T-cell (primary cell): ENCODE results near the gene OS9. TPM values are rescaled to one million over a fixed set of nuclear protein-coding genes. Genes with fewer than 3 reads are reported as not detected.

ENCODE experiments used
- ATAC-seq, 4 experiments: fragments of 200-7000 bp in 3 of 4; fragments of 150-1000 bp in 1 of 4; cut with Tn5 transposase; replicated peaks in 1 of 4; 1 replicate in 3 of 4; 2 replicates in 1 of 4; pipeline ENCODE4 v1.10.0; 2021; ENCODE audit warnings: moderate library complexity in 3 of 4, mild to moderate bottlenecking in 2 of 4, moderate number of reproducible peaks in 1 of 4
- CTCF ChIA-PET, 2 donors: fragments of 300-600 bp; sonication (Branson Sonifier 250); formaldehyde crosslinking; loops; one replicate each; lab custom pipeline; 2022; ENCODE audit warnings: antibody characterized with exemption in 2 of 2; lab: Charles Lee
- POLR2A ChIA-PET, 2 donors: fragments of 300-600 bp; sonication (Branson Sonifier 250); formaldehyde crosslinking; loops; one replicate each; lab custom pipeline; 2022; ENCODE audit warnings: antibody characterized with exemption in 2 of 2; lab: Charles Lee
- DNase-seq, 35 experiments: peaks; one replicate each; pipeline versions ENCODE4 v3.0.0 to v3.0.0-alpha.2; 2013 to 2023
- H3K27ac ChIP-seq: one replicate; pipeline ENCODE4 v1.5.1; 2013; ENCODE audit warnings: low read length
- H3K27me3 ChIP-seq, 2 experiments: replicated peaks in 1 of 2; 1 replicate in 1 of 2; 2 replicates in 1 of 2; pipeline versions ENCODE4 v1.6.1 to v1.7.0; 2013; ENCODE audit warnings: low read length in 1 of 2, mixed read lengths in 1 of 2; ENCODE audit not compliant: control insufficient read depth in 2 of 2, insufficient read depth in 2 of 2; ENCODE audit errors: extremely low read depth in 1 of 2
- H3K36me3 ChIP-seq, 2 donors: 1 replicate in 1 of 2; 2 replicates in 1 of 2; pipeline versions ENCODE4 v1.6.1 to v1.7.0; 2013; ENCODE audit warnings: low read length in 1 of 2; ENCODE audit not compliant: control insufficient read depth in 2 of 2, insufficient read depth in 1 of 2; ENCODE audit errors: extremely low read depth in 1 of 2
- H3K4me1 ChIP-seq, 2 experiments: 1 replicate in 1 of 2; 2 replicates in 1 of 2; pipeline versions ENCODE4 v1.6.1 to v1.7.0; 2013; ENCODE audit warnings: low read length in 2 of 2, mixed read lengths in 1 of 2; ENCODE audit not compliant: insufficient read depth in 2 of 2, control insufficient read depth in 1 of 2; ENCODE audit errors: extremely low read depth in 1 of 2
- H3K4me3 ChIP-seq, 2 donors: 1 replicate in 1 of 2; 2 replicates in 1 of 2; pipeline versions ENCODE4 v1.5.1 to v1.7.0; 2013; ENCODE audit warnings: mild to moderate bottlenecking in 2 of 2, low read length in 1 of 2, moderate library complexity in 1 of 2; ENCODE audit not compliant: control insufficient read depth in 1 of 2; ENCODE audit errors: extremely low read depth in 1 of 2
- H3K9me3 ChIP-seq: 2 replicates; pipeline ENCODE4 v1.7.0; 2013
- H3K27ac Mint-ChIP-seq, 2 donors: one replicate each; pipeline ENCODE4 v1.8.0; 2020 to 2021; ENCODE audit warnings: mild to moderate bottlenecking in 2 of 2, mixed read lengths in 2 of 2
- H3K27me3 Mint-ChIP-seq, 2 donors: one replicate each; pipeline ENCODE4 v1.8.0; 2021 to 2022; ENCODE audit warnings: mixed read lengths in 2 of 2
- H3K36me3 Mint-ChIP-seq: one replicate; pipeline ENCODE4 v1.8.0; 2021; ENCODE audit warnings: mixed read lengths
- H3K4me1 Mint-ChIP-seq, 3 donors: one replicate each; pipeline ENCODE4 v1.8.0; 2020 to 2022; ENCODE audit warnings: mixed read lengths in 3 of 3, mild to moderate bottlenecking in 1 of 3
- H3K4me3 Mint-ChIP-seq, 3 donors: one replicate each; pipeline ENCODE4 v1.8.0; 2020 to 2022; ENCODE audit warnings: mild to moderate bottlenecking in 3 of 3, mixed read lengths in 3 of 3, moderate library complexity in 3 of 3
- H3K9me3 Mint-ChIP-seq, 3 donors: one replicate each; pipeline ENCODE4 v1.8.0; 2020 to 2022; ENCODE audit warnings: mixed read lengths in 3 of 3
- WGBS: methylation state at CpG from one replicate; pipeline ENCODE4 v1.1.5; 2013; ENCODE audit warnings: missing lambda C conversion rate; ENCODE audit not compliant: insufficient coverage; 5-methylcytosine and 5-hydroxymethylcytosine counted together
- total RNA-seq, 35 experiments: library from RNA in 6 of 35; stranded (reverse) in 6 of 35; fragments of 120-200 nt in 1 of 35; gene quantifications; one replicate each; pipeline versions ENCODE4 v1.2.1 to v1.2.4 and lab custom pipeline; 2013 to 2026

OS9 gene
- total RNA-seq, 5 donors from 2014 or later (not counting 1 experiment from before 2014, with no cell fraction given) = 135 to 181 (median 164) TPM

- WGBS = no CpG with 5 or more reads among the region's 7 CpGs
- Histone ChIP-seq H3K27ac (peak overlapping the region; percentile 84), H3K4me3 (no peak overlapping the region), H3K27me3 (no peaks in the 10 kb centered on the region), H3K36me3 (peaks cover 8 to 44% of the 10 kb centered on the region in 2 donors), H3K9me3 (no peaks in the 10 kb centered on the region), H3K4me1 (peaks cover 31 to 65% of the 10 kb centered on the region in 2 experiments)
- no peak for DNase-seq
- CTCF ChIA-PET = no interaction called here
- Mint-ChIP-seq H3K27ac (peak overlapping the region; percentile 86 to 88), H3K4me1 (peaks cover 51 to 61% (median 54%) of the 10 kb centered on the region in 3 donors), H3K4me3 (peak overlapping the region; percentile 52 to 82 (median 58)), H3K27me3 (no peaks in the 10 kb centered on the region), H3K36me3 (peaks cover 18% of the 10 kb centered on the region), H3K9me3 (no peaks in the 10 kb centered on the region)
- POLR2A ChIA-PET = no interaction called here
- ATAC-seq = no peak
Measured at GRCh38 chr12:57739387-57739786, 45.5 kb downstream of the OS9 start.

DNA sequence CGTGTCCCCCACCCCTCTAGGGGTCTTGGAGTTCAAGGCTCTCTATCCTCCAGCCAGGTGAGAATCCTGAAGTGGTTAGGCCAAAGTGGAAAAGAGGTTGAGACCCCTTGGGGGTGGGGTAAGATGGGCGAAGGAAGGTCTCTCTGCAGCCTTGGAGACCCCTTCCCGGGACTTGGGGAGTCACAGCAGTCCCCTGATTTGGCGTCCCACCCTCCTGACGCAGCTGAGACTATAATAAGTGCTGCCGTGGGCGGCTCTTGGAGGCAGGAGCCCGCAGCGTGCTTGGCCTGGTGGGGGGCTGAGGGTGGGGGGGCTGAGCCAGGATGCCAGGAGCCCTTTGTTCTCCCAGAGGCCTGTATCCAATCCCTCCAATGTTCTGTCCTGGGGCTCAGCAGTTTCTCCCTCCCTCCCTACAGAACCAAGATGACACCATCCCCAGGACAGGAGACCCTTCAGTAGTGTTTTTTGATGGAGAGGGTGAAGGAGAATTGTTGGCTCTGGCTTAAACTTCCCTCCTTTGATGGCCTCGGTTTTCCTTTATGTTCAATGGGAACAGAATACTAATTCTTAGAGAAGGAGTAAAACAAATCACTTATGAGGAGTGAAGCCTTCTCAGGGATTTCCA, 46.1 kb downstream of the OS9 start:
- ChIA-PET CTCF (interaction anchor here in 1 of 2 donors (1.7 kb wide), 1 partner anchor 107 kb away, joined by 5 read pairs; the partner anchor contains the start of gene B4GALNT1), POLR2A (no interaction called here)
- ATAC-seq (no peak), DNase-seq (no peak)
- WGBS = 41% methylated on average over 3 of the region's 10 CpGs
- Histone ChIP-seq H3K4me3 (peak overlapping the region in 1 of 2 donors; percentile 69), H3K9me3 (no peaks in the 10 kb centered on the region), H3K27me3 (no peaks in the 10 kb centered on the region), H3K27ac (peak overlapping the region; percentile 84), H3K36me3 (peaks cover 6 to 38% of the 10 kb centered on the region in 2 donors), H3K4me1 (peaks cover 31 to 67% of the 10 kb centered on the region in 2 experiments)
- Mint-ChIP-seq H3K27ac (peak overlapping the region; percentile 88 to 94), H3K9me3 (no peaks in the 10 kb centered on the region), H3K4me3 (peak overlapping the region; percentile 52 to 82 (median 58)), H3K4me1 (peaks cover 52 to 61% (median 55%) of the 10 kb centered on the region in 3 donors), H3K36me3 (peaks cover 12% of the 10 kb centered on the region), H3K27me3 (no peaks in the 10 kb centered on the region)

- 0% methylated on average over 3 of the region's 5 CpGs for WGBS
- Mint-ChIP-seq H3K4me3 (peak overlapping the region; percentile 82 to 92 (median 82)), H3K36me3 (peaks cover 11% of the 10 kb centered on the region), H3K27me3 (no peaks in the 10 kb centered on the region), H3K9me3 (no peaks in the 10 kb centered on the region), H3K4me1 (peaks cover 59 to 67% (median 62%) of the 10 kb centered on the region in 3 donors), H3K27ac (peak overlapping the region; percentile 79 to 94)
- peaks cover 4 to 31% of the 10 kb centered on the region in 2 donors for H3K36me3 ChIP-seq
- ChIA-PET POLR2A (interaction anchor here in 1 of 2 donors (1.4 kb wide), 1 partner anchor 9 kb away, joined by 3 read pairs; no protein-coding TSS in a partner anchor), CTCF (interaction anchor here (0.6 to 2.0 kb wide), 8 partner anchors 11 to 475 kb away, joined by 3 to 10 read pairs (median 4); partner anchors contain the start of genes B4GALNT1 (in 1 of the 2), CDK4 (in 1 of the 2) and OS9 (in 1 of the 2))
- peaks cover 37 to 72% of the 10 kb centered on the region in 2 experiments for H3K4me1 ChIP-seq
- H3K27me3 ChIP-seq = no peaks in the 10 kb centered on the region
- H3K27ac ChIP-seq = peak overlapping the region; percentile 84
- DNase-seq (peak; percentile 55 to 92 (median 83)), ATAC-seq (peak; percentile 69 to 75 (median 72))
- H3K4me3 ChIP-seq = peak overlapping the region; percentile 67 to 69
- H3K9me3 ChIP-seq = no peaks in the 10 kb centered on the region
Measured at GRCh38 chr12:57740656-57741412, 46.9 kb downstream of the OS9 start.

DNA sequence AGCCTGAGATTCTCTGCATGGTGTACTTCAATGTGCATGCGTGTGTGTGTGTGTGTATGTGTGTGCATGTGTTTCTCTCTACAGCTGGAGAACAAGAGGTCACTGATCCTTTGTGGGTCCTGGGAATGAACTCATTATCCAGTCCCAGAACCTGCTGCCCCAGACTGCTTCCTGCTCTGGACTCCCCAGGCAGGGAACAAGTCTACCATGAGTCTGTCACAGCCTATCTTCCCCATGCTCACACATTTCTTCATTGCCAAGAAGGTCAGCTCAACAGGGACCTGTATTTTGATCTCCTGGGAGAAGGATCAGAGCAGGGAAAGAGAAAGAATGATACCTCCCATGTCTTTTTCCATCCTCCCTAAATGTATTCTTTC, 47.5 kb downstream of the OS9 start:
- WGBS = no CpG with 5 or more reads among the region's 1 CpG
- ATAC-seq (no peak), DNase-seq (no peak)
- H3K9me3 ChIP-seq = no peaks in the 10 kb centered on the region
- Mint-ChIP-seq H3K4me3 (peak overlapping the region; percentile 82 to 92 (median 82)), H3K4me1 (peaks cover 62 to 70% (median 66%) of the 10 kb centered on the region in 3 donors), H3K27ac (peak overlapping the region; percentile 79 to 94), H3K9me3 (no peaks in the 10 kb centered on the region), H3K27me3 (no peaks in the 10 kb centered on the region), H3K36me3 (peaks cover 10% of the 10 kb centered on the region)
- peaks cover 4 to 28% of the 10 kb centered on the region in 2 donors for H3K36me3 ChIP-seq
- CTCF ChIA-PET = interaction anchor here (0.6 to 2.0 kb wide), 7 partner anchors 11 to 476 kb away, joined by 3 to 10 read pairs (median 6); partner anchors contain the start of genes B4GALNT1 (in 1 of the 2) and CDK4 (in 1 of the 2)
- H3K4me3 ChIP-seq = peak overlapping the region; percentile 67 to 69
- H3K27ac ChIP-seq = peak overlapping the region; percentile 84
- no peaks in the 10 kb centered on the region for H3K27me3 ChIP-seq
- POLR2A ChIA-PET = interaction anchor here in 1 of 2 donors (1.4 kb wide), 1 partner anchor 8 kb away, joined by 3 read pairs; no protein-coding TSS in a partner anchor
- peaks cover 38 to 72% of the 10 kb centered on the region in 2 experiments for H3K4me1 ChIP-seq

DNA sequence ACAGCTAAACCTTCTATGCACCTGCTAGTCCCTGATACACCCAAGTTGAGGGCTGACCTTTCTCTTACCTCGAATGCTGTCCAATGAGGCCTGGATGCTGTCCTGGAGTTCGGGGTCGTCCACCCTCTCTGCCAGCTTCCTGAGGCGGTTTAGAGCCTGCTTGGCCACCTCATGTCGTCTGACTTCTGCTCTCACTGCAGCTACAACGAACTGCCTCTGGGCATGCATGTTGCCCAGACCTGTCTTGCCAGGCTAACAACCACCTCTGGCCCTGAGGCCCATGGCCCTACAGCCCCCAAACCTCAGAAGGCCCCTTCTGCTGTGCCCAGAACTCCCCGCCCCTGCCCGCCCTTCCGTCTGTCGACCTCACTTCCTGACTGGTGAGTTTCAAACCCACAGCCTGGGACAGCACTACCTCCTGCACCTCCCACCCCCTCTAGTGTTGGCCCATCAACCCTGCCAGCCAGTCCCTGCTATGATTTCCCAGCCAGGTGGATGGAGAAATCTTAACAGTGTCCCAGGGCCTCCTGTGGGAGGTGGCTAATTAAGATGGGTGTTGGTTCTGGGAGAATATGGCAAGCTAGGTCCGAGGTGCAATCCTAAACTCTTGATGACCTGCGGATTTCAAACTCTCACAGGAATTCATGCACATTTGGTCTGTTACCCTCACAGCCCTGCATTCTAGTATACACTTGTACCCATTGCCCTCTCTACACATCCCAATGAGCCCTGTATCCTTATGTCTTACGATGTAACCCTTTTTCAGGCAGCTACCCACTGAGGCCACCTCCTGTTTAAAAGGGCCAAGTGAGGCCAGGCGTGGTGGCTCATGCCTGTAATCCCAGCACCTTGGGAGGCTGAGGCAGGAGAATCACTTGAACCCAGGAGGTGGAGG, 48.2 kb downstream of the OS9 start:
- H3K27ac ChIP-seq = peak overlapping the region; percentile 84
- peaks cover 38 to 66% of the 10 kb centered on the region in 2 experiments for H3K4me1 ChIP-seq
- DNase-seq (peak; percentile 47 to 88 (median 73)), ATAC-seq (peak; percentile 56 to 71 (median 67))
- Mint-ChIP-seq H3K27ac (peak overlapping the region; percentile 79 to 94), H3K4me1 (peaks cover 58 to 66% (median 62%) of the 10 kb centered on the region in 3 donors), H3K27me3 (no peaks in the 10 kb centered on the region), H3K4me3 (peak overlapping the region; percentile 82 to 92 (median 82)), H3K9me3 (no peaks in the 10 kb centered on the region), H3K36me3 (peaks cover 8% of the 10 kb centered on the region)
- no peaks in the 10 kb centered on the region for H3K9me3 ChIP-seq
- ChIA-PET CTCF (interaction anchor here (0.6 to 2.0 kb wide), 8 partner anchors 10 to 476 kb away, joined by 3 to 10 read pairs (median 6); partner anchors contain the start of genes B4GALNT1 (in 1 of the 2) and CDK4 (in 1 of the 2)), POLR2A (interaction anchor here in 1 of 2 donors (1.4 kb wide), 1 partner anchor 8 kb away, joined by 3 read pairs; no protein-coding TSS in a partner anchor)
- peak overlapping the region; percentile 67 to 69 for H3K4me3 ChIP-seq
- 18% methylated on average over 10 of the region's 14 CpGs for WGBS
- H3K27me3 ChIP-seq = no peaks in the 10 kb centered on the region
- H3K36me3 ChIP-seq = peaks cover 4 to 22% of the 10 kb centered on the region in 2 donors
